Stimulated activated CD8-positive, alpha-beta memory T cell treated with anti-CD3 and anti-CD28 coated beads, Interleukin-7, amount 100 ng/mL, for 4 hours (primary cell): ENCODE results near the gene OPRL1.

ENCODE experiments used
- DNase-seq, 2 donors: peaks; one replicate each; pipeline ENCODE4 v3.0.0-alpha.2; 2020; ENCODE audit warnings: low read depth in 2 of 2

OPRL1 gene

DNA sequence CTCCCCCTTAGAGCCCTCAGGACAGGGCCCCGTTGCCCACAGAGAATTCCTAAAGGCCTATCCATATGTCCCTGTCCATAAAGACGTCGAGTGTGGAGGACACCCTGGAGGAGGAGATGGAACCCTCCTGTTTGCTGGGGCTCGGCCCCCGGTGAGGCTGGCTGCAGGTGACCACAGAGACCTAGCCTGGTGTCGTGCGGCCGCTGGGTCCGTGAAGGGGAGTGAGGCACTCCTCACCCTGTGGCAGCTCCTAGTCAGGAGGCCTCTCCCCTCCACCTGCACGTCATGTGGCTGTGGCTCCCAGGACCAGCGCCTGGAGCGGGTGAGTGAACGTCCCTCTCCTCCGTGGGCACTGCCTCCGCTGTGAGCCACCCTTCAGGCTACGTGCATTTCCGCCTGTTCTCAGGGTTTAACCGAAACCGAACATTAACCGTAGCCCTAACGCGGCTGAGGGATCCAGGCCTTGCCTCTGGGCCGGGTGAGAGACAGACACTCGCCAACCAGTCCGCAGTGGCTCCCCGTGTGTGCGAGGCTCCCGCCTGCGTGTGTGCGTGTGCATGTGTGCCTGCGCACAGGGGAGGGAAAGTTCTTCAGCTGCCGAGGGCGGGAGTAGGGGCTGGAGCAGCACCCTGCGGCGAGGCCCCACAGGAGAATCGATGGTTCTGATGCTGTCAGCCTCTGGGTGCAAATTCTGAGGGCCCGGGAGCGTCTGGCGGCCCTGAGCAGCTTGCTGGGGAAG lies 22.8 kb upstream of the OPRL1 start:
- no peak for DNase-seq

DNA sequence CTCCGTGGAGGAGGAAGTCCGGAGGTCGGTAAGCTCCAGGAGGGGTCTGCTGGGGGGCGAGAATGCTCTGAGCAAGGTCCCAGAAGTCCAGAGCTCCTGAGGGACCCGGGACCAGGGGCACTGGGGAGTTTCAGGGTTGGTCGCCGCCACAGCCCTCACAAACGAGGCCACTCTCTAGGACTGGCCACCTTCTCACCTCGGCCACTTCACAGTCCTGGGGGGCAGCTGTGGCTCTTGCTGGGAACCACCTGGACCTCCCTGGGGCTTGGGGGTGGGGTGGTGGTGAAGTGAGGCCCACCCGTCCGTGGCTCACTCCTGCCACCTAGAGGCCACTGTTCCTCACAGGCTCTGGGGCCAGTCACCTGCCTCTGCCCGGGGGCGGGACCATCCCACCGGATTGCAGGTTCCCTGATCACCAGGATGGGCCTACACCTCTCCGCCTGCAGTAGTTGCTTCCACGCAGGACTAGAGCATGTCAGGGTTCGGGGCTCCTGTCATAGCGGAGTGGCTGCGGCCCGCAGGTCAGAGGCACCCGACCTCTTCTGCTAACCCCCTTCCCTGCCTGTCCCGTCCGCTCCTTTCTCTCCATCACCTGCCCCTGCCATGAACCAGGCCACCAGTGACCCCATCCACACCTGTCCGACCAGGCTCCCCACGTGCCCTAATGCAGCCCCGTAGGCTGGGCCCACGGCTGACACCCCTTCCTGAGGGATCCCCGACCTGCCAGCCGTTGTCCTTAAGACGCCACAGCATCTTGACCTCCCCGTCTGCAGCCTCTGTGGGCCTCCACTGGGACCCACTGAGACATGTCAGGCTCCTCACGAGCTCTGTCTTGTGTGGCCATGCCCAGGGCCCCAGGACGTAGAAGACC lies 22.0 kb upstream of the OPRL1 start:
- DNase-seq, result peak; percentile 61 to 68

DNA sequence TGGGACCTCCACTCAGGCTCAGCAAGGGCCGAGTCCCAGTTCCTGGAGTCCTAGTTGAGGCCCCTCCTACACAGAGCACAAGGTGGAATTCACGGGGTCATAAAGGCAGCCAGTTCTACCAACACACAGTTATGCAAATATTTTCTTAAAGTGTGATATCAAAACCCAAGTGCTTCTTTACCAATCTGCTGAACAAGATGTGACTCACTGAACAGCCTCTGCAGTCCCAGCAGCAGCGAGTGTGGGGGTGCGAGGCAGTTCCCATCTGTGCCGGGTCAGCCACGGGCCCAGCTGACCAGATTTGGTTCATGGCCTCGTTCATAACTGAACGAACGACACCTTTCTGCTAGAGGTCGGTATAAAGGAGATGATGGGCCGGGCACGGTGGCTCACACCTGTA lies 21.3 kb upstream of the OPRL1 start:
- DNase-seq, result no peak

DNA sequence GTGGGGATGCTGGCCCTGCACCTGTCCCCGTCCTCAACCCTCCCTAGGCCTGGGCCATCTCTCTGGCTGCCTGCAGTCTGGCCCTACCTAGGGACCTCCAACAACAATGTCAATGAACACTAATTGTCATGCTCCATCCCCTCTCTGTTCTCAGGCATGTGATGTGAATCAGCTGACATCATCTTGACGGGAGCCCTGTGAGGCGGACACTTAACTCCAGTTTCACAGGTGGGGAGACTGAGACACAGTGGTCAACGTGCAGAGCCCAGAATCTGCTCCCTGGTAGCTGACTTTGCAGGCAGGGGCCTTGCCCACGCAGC lies 17.6 kb upstream of the OPRL1 start:
- no peak for DNase-seq

DNA sequence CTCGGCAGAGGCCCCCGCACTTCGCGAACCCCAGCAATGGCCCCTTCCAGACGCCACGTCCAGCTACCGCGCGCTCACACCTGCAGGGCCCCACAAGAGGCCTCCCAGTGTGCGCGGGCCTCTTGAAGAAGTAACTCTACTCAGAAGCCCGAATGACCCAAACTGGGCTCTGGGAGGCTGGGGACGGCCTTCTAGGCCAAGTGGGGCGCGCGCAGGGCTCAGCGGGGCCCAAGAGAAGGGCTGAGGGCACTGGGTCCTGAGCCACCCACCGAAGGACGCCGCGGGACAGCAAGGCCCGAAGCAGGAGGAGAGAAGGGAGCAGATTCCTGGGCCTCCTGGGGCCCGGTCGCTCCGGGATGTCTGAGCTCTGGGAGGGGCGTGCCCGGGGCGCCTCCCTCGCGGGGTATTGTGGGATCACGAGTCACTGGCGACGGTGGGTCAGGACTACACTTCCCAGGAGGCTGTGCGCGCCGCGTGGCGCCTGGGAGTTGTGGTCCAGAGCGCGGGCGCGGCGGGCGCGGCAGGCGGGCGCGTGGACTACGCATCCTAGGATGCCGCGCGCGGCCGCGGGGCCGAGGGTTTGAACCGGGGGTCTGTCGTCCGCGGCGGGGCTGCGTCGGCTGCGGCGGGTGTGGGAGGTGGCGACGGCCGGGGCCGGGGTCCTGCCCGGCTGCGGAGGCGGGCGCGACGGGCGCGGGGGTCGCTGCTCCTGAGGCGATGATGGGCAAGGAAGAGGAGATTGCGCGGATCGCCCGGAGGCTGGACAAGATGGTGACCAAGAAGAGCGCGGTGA lies 17.1 kb upstream of the OPRL1 start, which contains the start of gene TCEA2:
TSS of gene TCEA2 (plus strand) at position 603 of the 793 bp plus-strand sequence. CDS start at position 718, 115 bp downstream.
- peak; percentile 87 to 92 for DNase-seq

DNA sequence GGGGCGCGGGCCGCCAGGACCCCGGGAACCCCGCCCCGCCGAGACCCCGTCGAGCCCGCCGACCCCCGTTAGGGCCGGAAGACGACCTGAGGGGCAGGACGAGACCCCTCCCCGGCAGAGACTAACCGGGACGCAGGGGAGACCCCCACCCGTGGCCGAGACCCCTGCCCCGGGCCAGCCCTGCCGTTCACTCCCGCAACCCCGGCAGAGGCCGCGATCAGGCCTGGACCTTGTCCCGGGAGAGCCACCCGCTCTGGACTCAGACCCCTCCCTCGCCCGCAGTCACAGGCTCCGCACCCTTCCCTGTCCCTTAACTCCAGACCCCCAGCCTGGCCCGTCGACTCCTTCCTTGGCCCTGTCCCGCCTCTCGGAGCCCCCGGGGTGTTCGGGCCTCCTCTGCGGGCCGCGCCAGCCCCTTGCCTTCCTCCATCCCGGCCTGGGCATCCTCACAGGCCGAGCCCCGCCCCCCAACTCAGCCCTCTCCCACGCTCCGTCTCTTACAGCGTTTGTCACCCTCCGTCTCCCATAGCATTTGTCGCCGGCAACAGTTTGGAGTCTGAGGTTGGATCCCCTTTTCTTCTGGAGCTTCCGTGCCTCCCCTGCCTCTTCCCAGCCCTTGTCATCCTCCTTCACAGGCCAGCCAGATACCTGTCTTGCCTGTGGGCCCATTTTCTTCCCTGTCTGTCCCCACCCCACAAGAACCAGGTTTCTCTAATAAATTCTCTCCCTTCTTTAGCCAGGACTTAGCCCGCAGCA lies 16.3 kb upstream of the OPRL1 start:
- no peak for DNase-seq

DNA sequence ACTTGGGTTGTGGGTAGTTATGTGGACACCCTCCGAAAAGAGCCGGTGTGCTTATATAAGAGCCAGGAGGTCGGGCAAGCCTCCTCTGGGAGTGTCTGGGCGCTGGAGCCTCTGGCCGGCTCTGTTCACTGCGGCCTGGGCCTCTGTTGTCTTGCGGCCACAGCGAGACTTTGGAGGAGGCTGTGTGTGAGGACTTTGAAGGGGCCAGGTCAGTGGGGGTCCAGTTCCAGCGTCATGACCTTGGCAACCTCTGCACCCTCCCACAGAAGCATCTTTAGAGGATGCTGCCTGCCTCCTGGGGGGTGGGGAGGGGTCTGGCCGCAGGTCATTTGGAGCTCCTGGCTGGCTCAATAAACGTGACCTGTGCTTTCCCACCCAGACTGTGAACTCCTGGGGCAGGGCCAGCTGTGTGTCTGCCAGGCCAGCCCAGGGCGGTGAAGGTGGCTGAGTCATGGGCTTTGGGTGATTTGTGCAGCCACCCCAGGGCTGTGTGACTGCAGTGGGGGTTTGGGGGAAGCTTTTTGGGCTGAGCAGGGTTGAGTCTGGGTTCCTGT lies 15.7 kb upstream of the OPRL1 start:
- DNase-seq, result no peak

DNA sequence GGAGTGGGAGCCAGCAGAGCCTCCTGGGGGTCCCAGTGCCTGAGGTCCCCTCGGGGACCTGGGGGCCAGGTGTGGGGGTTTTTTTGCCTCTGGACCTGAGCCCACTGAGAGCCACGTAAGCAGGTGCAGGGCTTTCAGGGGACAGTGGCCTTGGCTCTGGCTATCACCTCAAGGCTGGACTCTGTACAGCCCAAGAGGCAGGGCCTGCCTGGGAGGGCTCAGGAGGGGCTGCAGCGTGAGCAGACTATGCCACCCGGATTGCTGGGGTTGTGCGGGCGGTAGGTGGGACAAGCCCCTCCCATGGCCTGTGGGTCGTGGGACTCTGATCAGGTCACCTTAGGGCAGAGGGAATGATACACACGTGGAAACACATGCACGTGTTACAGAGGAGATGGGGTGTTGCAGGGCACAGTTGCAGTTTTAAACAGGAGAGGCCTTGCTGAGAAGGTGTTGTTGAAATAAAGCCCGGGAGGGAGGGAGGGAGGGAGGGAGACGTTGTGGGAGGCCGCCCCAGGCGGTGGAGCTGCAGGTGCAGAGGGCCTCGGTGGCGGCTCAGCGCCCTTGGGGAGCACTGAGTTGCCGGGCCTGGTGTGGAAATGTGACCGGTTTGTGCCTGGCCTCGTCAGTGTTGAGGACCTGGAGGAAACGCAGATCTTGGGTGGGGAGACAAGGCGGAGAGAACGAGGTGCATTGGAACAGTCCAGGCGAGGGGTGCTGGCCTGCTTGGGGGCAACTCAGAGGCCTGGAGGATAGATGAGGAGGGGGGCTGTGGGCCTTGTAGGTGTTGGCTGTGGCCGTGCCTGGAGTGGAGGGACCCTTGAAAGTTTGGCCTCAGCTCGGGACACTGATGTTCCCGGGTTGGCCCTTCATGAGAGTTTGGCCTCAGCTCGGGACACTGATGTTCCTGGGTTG lies 14.6 kb upstream of the OPRL1 start:
- no peak for DNase-seq

DNA sequence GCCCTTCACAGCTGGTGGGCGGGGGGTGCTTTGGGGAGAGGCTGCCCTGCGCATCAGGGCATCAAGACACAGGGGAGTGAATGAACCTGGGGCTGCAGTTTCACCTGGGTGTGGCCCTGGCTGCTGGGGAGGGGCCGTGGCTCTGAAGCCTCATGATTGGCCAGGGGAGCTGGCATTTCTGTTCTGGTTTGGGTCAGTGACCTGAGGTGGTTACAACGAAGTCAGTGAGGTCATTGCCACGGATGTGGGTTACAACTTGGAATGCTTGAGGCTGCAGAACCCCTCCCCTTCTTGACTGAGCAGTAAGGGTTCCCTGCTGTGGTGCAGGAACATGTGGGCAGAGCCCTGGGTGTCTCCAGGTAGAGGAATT lies 13.9 kb upstream of the OPRL1 start:
- peak; percentile 18 to 36 for DNase-seq

DNA sequence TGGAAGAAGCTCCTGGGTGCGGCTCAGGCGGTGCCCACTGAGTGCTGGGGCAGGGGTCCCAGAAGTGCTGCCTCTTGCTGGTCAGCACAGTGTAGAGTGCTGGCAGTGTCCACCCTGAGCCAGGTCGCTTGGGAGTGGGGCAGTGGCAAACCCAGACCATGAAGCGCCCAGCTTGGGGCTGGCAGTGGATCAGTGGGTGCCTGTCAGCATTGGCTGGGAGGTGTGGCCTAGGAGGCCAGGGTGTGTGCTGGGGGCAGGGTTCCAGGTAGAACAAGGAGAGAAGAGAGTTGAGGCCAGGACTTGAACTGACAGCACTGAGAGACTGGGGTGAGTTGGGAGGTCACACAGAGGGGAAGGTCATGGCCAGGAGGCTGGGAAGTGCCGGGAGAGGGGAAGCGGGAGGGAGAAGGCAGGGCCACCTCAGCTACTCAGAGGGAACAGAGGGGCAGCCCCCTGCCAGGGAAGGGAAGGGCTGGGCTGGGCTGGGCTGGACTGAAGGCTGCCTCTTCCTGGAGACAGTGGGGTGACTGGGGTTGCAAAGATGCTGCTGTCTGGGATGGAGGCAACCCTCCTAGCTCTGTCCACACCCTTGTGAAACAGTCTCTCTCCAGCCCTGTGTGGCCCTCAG lies 12.8 kb upstream of the OPRL1 start:
- no peak for DNase-seq

DNA sequence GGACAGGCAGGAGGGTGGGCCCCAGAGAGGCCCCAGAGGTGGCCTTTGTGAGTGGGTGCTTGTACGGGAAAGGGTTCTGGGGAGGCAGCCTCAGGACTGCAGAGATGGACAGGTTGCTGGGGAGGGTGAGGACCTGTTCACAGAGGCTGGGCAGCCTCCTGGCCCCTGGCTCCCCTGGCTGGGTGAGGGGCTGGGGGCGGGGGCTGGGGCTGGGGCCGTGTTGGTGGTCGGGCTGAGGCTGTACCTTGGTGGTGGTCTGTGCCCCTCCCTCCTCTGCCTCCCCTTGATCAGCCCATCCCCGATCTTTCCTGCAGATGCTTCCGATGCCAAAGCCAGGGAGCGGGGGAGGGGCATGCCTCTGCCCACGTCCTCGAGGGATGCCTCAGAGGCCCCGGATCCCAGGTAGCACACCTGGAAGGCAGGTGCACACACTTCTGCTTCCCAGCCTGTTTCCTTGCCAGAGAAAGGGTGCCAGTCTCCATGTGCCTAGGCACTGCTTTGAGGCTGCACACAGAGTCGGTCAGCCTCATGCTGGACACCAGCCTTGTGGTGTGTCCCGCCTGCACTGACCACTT lies 12.1 kb upstream of the OPRL1 start:
- DNase-seq, result no peak

DNA sequence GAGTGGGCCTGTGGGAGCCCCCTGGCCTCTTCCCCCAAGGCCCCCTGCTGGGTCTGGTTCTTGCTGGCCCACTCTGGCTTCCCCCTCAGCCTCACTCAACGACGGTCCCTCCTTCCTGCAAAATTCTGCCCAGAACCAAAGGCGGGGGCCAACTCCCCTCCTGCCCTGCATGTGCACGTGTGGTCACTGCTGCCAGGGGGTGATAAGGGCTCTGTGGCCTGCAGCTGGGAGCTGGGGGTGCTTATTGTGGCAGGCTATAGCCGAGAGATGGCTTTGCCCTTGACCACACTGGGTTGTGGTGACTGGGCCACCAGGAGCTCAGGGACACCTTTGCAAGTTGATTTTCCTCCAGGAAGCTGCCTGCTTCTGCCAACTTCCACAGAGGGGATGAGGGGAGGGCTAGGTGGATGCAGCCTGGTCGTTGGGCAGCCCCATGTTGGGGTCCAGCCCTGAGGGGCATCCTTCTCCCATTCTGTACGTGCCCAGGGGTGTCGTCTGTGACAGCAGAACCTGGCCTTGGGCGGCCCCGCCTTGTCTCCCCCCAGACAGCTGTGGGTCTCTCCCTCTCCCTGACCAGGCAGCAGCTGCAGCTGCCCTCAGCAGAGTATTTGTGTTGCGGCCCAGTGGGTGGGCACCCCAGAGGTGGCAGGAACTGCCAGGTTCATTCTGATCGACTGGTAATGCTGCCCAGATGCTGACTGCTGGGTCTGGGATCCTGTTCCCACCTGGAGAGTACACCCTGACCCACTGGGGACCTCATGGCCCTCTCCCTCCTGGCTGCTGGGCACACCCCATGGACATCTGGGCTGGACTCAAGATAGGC lies 11.3 kb upstream of the OPRL1 start:
- DNase-seq, result no peak

DNA sequence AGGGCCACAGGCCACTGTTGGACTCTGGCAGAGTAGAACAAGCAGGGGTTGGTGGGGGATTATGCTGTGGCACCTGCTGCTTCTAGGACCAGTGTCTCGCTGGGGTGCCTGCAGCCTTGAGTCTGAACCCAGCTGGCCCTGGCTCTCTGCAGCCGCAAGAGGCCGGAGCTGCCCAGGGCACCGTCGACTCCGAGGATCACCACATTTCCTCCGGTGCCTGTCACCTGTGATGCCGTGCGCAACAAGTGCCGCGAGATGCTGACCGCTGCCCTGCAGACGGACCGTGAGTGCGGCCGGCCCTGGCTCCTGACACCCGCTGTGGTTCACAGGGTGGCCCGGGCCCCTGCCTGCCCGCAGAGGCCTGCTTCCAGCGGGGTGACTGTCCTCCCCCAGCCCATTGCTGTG lies 10.7 kb upstream of the OPRL1 start:
- DNase-seq, result no peak

DNA sequence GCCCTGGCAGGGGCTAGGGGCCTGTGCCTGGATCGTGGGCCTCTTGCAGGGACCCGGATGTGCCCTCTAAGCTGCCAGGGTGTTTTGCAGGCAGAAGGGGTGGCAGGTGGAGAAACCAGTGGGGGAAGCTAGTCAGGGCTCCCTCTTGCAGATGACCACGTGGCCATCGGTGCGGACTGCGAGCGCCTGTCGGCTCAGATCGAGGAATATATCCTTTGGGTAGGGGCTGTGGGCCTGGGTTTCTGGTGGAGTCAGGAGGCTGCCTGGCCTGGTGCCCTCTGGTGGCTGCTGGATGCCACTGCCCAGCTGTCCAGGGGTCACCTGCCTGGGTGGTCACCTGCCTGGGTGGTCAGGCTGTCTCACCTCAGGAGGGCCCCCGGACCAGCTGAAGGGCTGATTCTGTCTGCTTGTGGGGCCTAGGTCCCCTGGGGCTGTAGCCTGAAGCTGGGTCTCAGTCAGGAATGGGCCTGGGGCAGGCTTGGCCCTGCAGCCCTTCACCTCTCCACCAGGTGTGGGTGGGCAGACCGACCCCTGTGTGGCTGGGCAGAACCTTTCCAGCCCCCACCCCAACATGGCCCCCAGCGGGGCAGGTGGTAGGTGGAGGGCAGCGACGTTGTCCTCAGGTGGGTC lies 10.2 kb upstream of the OPRL1 start:
- DNase-seq, result no peak

DNA sequence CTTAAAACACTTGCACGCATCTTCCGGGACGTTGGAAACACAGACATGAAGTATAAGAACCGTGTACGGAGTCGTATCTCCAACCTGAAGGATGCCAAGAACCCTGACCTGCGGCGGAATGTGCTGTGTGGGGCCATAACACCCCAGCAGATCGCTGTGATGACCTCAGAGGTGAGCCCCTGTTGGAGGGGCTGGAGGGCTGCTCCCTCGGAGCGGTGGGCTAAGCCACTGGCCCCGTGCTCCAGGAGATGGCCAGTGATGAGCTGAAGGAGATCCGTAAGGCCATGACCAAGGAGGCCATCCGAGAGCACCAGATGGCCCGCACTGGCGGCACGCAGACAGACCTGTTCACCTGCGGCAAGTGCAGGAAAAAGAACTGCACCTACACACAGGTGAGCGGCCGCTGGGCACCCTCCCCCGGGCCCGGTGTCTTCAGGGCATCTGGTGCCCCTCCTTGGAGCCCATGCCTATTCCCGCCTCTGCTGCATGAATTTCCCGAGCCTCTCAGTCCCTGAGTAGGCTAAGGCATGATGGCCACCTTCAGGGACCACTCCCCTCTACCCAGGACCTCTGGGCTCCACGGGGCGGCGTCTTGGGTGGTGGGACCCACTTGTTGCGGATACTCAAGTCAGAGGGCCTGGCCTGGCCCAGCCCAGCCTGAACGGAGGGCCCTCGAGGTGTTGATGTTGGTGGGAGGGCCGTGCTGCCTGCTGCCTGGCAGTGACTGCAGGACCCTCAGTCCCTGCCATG lies 9.5 kb upstream of the OPRL1 start:
- no peak for DNase-seq

DNA sequence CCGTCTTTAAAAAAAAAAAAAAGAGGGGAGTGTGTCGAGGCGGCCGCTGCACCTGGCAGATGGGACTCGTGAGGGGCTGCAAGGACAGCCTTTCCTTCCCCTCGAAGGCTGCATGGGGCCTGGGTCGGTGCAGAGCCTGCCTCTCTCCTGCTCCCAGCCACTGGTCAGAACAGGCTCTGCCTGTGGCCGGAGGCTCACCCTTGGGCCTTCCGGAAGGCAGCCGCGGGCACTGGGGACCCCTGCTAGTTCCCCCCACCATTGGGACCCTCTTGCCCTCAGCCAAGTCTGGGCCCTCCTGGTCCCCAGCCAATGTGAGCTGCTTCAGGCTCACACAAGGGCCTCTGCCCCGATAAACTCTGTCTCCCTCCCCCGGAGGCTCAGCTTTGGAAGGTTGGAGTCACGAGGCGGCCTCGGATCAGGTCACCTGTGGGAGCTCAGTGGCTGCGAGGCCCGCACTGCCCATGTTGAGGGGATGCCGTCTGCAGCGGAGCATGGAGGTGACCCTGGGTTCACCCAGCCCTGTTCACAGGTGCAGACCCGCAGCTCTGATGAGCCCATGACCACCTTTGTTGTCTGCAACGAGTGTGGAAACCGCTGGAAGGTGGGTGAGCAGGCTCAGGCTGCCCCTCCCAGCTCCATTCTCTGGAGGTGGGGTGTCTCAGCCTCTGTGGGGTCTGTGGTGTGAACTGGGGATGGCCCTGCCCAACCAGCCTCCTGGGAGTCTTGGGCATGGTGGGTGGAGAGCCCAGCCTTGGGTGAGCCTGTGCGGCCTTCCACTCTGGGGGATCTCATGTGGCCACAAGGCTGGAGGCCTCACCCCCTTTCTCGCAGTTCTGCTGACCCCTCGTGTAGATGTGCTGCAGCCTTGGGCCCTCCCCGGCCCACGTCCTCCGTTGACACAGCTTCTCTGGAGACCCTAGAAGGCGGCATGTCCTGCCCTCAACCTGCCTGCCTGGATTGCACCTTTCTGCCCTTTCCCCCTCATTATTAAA lies 8.2 kb upstream of the OPRL1 start:
- no peak for DNase-seq
